ENCODE results near the gene ARHGEF40.
A peak's percentile ranks its signal among the peaks of the same experiment; 100 is the strongest.

Gene ARHGEF40

GRCh38 chr14:21098076-21098891 lies 28.2 kb downstream of the ARHGEF40 start, which contains the start of gene ZNF219:
ZNF219 (minus strand) TSS chr14:21098655; CDS start chr14:21093591, 5,064 bp downstream.
- no peak for DNase-seq (ENCODE audit: low read depth)

- no peak for DNase-seq (ENCODE audit: low read depth)
Observed at GRCh38 chr14:21098892-21099595, 28.9 kb downstream of the ARHGEF40 start.

GRCh38 chr14:21099596-21099985 lies 29.5 kb downstream of the ARHGEF40 start:
- no peak for DNase-seq (ENCODE audit: low read depth)

- DNase-seq (ENCODE audit: low read depth) = no peak
Observed at GRCh38 chr14:21100931-21101330, 30.8 kb downstream of the ARHGEF40 start, which contains the start of gene TMEM253. TMEM253 (plus strand) TSS chr14:21101066; CDS start chr14:21101344, 278 bp downstream.

GRCh38 chr14:21101802-21102413 lies 31.8 kb downstream of the ARHGEF40 start:
- no peak for DNase-seq (ENCODE audit: low read depth)

- no peak for DNase-seq (ENCODE audit: low read depth)
Observed at GRCh38 chr14:21102521-21103410, 32.7 kb downstream of the ARHGEF40 start.

- DNase-seq (ENCODE audit: low read depth) = no peak
Observed at GRCh38 chr14:21103411-21103709, 33.3 kb downstream of the ARHGEF40 start.

- peak; percentile 85 for DNase-seq (ENCODE audit: low read depth)
Observed at GRCh38 chr14:21103710-21104447, 33.8 kb downstream of the ARHGEF40 start.

- no peak for DNase-seq (ENCODE audit: low read depth)
Observed at GRCh38 chr14:21104448-21105060, 34.5 kb downstream of the ARHGEF40 start.

GRCh38 chr14:21105095-21105494 lies 35.0 kb downstream of the ARHGEF40 start:
- DNase-seq (ENCODE audit: low read depth) = no peak

- DNase-seq (ENCODE audit: low read depth) = no peak
Observed at GRCh38 chr14:21106176-21106497, 36.0 kb downstream of the ARHGEF40 start.

- peak; percentile 49 for DNase-seq (ENCODE audit: low read depth)
Observed at GRCh38 chr14:21106498-21107282, 36.6 kb downstream of the ARHGEF40 start.

- DNase-seq (ENCODE audit: low read depth) = no peak
Observed at GRCh38 chr14:21107283-21107800, 37.2 kb downstream of the ARHGEF40 start.

- DNase-seq (ENCODE audit: low read depth) = no peak
Observed at GRCh38 chr14:21108791-21109190, 38.7 kb downstream of the ARHGEF40 start.

- DNase-seq (ENCODE audit: low read depth) = no peak
Observed at GRCh38 chr14:21109377-21110138, 39.5 kb downstream of the ARHGEF40 start.

- DNase-seq (ENCODE audit: low read depth) = no peak
Observed at GRCh38 chr14:21112255-21112654, 42.2 kb downstream of the ARHGEF40 start.

- DNase-seq (ENCODE audit: low read depth) = no peak
Observed at GRCh38 chr14:21113369-21113768, 43.3 kb downstream of the ARHGEF40 start.

- DNase-seq (ENCODE audit: low read depth) = no peak
Observed at GRCh38 chr14:21118933-21119332, 48.8 kb downstream of the ARHGEF40 start.

- DNase-seq (ENCODE audit: low read depth) = no peak
Observed at GRCh38 chr14:21120686-21121085, 50.6 kb downstream of the ARHGEF40 start.

All from stimulated activated CD8-positive, alpha-beta memory T cell treated with anti-CD3 and anti-CD28 coated beads, Interleukin-7, amount 100 ng/mL, for 24 hours (primary cell).